HepG2 (cell line): ENCODE measurements around the gene DPP7. TPM values are rescaled to one million over a fixed set of nuclear protein-coding genes. Genes with fewer than 3 reads are reported as not detected.

Experiments used
- ETS1 ChIP-seq: sonication (generic); formaldehyde crosslinking; IDR thresholded peaks from 2 replicates; pipeline ENCODE4 v1.4.0; 2020; ENCODE audit warnings: missing genetic modification reagents
- KAT7 ChIP-seq: IDR thresholded peaks from 2 replicates; pipeline ENCODE4 v1.6.1; 2018; ENCODE audit warnings: borderline replicate concordance, missing compliant biosample characterization
- PTBP1 ChIP-seq: fragments of 200-400 bp; formaldehyde crosslinking; IDR thresholded peaks from 2 replicates; pipeline ENCODE4 v1.6.1; 2018; ENCODE audit warnings: low read length, low read depth; ENCODE audit not compliant: poor library complexity, severe bottlenecking
- SKIL ChIP-seq: sonication (generic); formaldehyde crosslinking; IDR thresholded peaks from 2 replicates; pipeline ENCODE4 v1.8.0; 2022; ENCODE audit warnings: missing genetic modification reagents, mild to moderate bottlenecking, moderate library complexity, borderline replicate concordance
- TARDBP ChIP-seq: sonication (generic); formaldehyde crosslinking; IDR thresholded peaks from 2 replicates; pipeline ENCODE4 v1.8.0; 2022; ENCODE audit warnings: mild to moderate bottlenecking, missing genetic modification reagents
- TFDP1 ChIP-seq: IDR thresholded peaks from 2 replicates; pipeline ENCODE4 v1.6.1; 2016; ENCODE audit warnings: missing compliant biosample characterization, missing genetic modification reagents, borderline replicate concordance
- ZNF407 ChIP-seq: sonication (generic); formaldehyde crosslinking; IDR thresholded peaks from one replicate; pipeline ENCODE4 v1.5.1; 2020; ENCODE audit warnings: mild to moderate bottlenecking, missing genetic modification reagents; ENCODE audit errors: not compliant biosample characterization
- ZNF503 ChIP-seq: sonication (generic); formaldehyde crosslinking; IDR thresholded peaks from 2 replicates; pipeline ENCODE4 v1.4.0; 2020; ENCODE audit warnings: missing genetic modification reagents
- ZNF577 ChIP-seq: sonication (generic); formaldehyde crosslinking; IDR thresholded peaks from 2 replicates; pipeline ENCODE4 v1.4.0; 2020; ENCODE audit warnings: mild to moderate bottlenecking, low read depth, missing genetic modification reagents, borderline replicate concordance
- ZNF619 ChIP-seq: sonication (generic); formaldehyde crosslinking; IDR thresholded peaks from 2 replicates; pipeline ENCODE4 v1.4.0; 2020; ENCODE audit warnings: mild to moderate bottlenecking, missing genetic modification reagents
- polyA plus RNA-seq, 8 experiments: library from polyadenylated mRNA; depleted of rRNA in 3 of 8; stranded (reverse) in 7 of 8; unstranded in 1 of 8; fragments of >200 nt; fragmentation: Illumina TruSeq in 4 of 8; extraction: Trizol in 4 of 8; gene quantifications; 2 replicates each; pipeline versions ENCODE4 v1.2.1 to v1.2.3, GENCODE V29; 2011 to 2016; ENCODE audit warnings: low read depth in 4 of 8, missing spikeins in 1 of 8, mixed read lengths in 1 of 8; ENCODE audit not compliant: insufficient read depth in 1 of 8
- total RNA-seq, 5 experiments: library from RNA; depleted of rRNA; stranded (reverse); fragments of >200 nt; fragmentation: Illumina TruSeq; extraction: Trizol; gene quantifications; 2 replicates each; pipeline ENCODE4 v1.2.3, GENCODE V29; 2016; ENCODE audit warnings: low read depth in 1 of 5

DPP7 gene
- total and polyA plus RNA-seq, 2 of the 13 experiments (the other 11 are each of a cell fraction or from before 2014, with no cell fraction given), result 1.2 to 4.5 TPM

GRCh38 chr9:137128862-137129455 lies 14.4 kb upstream of the DPP7 start (continued):
- TF ChIP-seq ZNF503 (CRISPR knock-in tag), result no peak
- no peak for TF ChIP-seq ZNF619 (CRISPR knock-in tag)
- TF ChIP-seq ZNF577 (CRISPR knock-in tag), result no peak
- TF ChIP-seq KAT7 (CRISPR knock-in tag), result peak; percentile 71
- TF ChIP-seq TARDBP (CRISPR knock-in tag), result 0 out of 2 replicates have a peak, but pooled peaks have one; percentile 7
- no peak for TF ChIP-seq SKIL (CRISPR knock-in tag)
- TF ChIP-seq PTBP1, result no peak
- no peak for TF ChIP-seq ETS1 (CRISPR knock-in tag)
- TF ChIP-seq ZNF407 (CRISPR knock-in tag), result peak; percentile 0
- 0 out of 2 replicates have a peak, but pooled peaks have one; percentile 17 for TF ChIP-seq TFDP1 (CRISPR knock-in tag)
